HG02759 (cell line): ENCODE results near the gene RCN2.

Experiments
- ATAC-seq: cut with Tn5 transposase; IDR thresholded peaks from one replicate; pipeline ENCODE4 v1.9.1; 2021; ENCODE audit warnings: mild to moderate bottlenecking, moderate library complexity; ENCODE audit not compliant: unreplicated experiment

RCN2 gene

GRCh38 chr15:76972389-76973361 is 41.1 kb downstream of the RCN2 start:
- no peak for ATAC-seq

GRCh38 chr15:76973362-76973743 is 41.8 kb downstream of the RCN2 start:
- ATAC-seq, result no peak

DNA sequence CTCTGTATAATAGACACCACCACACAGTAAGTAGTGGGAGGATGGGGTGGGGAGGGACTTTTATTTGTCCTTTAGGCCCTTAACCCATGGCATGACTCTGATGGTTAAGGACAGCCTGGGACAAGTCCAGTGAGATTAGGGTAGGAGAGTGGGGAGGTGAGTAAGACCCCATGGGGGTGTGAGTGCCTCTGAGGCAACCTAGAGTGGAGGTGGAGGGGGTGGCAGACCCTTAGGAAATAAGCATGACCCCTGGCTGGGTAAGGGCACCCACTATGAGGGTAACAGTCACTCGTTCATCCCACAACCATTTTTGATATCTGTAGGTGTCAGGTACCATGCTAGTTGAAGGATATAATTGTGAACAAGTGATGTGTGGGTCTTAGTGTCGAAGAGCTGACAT is 42.4 kb downstream of the RCN2 start:
- no peak for ATAC-seq

GRCh38 chr15:76974456-76975036 is 43.0 kb downstream of the RCN2 start:
- ATAC-seq, result no peak

- ATAC-seq, result no peak
Observed at GRCh38 chr15:76976141-76976540, 44.6 kb downstream of the RCN2 start.

GRCh38 chr15:76976572-76977270 is 45.2 kb downstream of the RCN2 start:
- ATAC-seq, result no peak

- no peak for ATAC-seq
Observed at GRCh38 chr15:76978522-76979330, 47.2 kb downstream of the RCN2 start.

DNA sequence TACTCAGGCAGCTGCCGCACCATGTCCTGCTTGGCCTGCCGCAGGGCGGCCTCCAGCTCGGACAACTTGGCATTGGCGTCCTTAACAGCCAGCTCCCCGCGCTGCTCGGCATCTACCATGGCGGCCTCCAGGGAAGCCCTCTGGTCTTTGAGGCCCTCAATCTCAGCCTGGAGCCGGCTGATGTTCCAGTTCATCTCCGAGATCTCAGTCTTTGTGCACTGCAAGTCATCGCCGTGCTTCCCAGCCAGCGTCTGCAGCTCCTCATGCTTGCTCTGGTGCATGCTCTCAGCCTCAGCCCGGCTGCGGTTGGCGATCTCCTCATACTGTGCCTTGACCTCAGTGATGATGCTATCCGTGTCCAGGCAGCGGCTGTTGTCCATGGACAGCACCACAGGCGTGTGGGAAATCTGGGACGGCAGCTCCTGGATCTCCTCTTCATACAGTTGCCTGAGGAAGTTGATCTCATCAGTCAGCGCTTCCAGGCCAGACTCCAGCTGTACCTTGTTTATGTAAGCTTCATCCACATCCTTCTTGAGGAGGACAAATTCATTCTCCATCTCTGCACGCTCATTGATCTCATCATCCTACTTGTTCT is 47.9 kb downstream of the RCN2 start:
- ATAC-seq, result no peak

DNA sequence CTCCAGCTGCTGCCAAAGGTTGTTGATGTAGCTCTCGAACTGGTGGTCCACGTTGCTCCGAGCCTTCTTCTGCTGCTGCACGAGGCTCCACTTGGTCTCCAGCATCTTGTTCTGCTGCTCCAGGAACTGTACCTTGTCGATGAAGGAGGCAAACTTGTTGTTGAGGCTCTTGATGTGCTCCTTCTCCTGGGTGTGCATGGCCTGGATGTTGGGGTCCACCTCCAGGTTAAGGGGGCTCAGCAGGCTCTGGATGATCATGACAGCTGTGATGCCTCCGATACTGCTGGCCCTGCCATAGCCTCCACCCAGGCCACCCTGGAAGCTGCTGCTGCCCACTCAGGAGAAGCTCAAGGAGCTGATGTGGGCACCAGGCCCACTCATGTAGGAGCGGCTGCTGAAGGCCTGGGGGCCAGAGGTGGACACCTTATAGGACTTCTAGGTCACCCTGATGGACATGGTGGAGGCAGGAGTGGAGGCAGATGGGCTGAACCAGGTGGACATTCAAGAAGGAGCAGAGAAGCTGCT is 48.5 kb downstream of the RCN2 start:
- no peak for ATAC-seq

DNA sequence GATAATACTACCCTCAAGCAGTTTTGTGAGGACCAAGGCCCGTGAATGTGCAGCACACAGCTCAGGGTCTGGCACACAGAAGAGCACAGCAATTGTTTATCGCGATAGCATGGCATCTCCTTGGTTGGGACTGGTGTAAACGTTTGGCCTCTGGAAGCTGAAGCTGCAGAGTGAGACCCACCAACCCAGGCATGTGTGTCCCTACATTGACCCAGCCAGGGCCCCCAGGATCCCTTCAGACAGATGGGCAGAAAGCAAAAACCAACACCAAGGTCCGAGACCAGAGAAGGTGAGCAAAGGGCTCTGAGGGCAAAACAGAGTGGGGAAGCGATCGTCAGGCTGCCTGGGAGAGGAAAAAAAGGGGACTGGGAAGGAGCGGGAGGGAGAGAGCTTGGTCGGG is 50.8 kb downstream of the RCN2 start:
- ATAC-seq, result no peak

GRCh38 chr15:76982756-76983155 is 51.2 kb downstream of the RCN2 start:
- no peak for ATAC-seq

GRCh38 chr15:76983590-76984375 is 52.2 kb downstream of the RCN2 start:
- no peak for ATAC-seq

- ATAC-seq, result no peak
Observed at GRCh38 chr15:76986743-76987142, 55.2 kb downstream of the RCN2 start.

DNA sequence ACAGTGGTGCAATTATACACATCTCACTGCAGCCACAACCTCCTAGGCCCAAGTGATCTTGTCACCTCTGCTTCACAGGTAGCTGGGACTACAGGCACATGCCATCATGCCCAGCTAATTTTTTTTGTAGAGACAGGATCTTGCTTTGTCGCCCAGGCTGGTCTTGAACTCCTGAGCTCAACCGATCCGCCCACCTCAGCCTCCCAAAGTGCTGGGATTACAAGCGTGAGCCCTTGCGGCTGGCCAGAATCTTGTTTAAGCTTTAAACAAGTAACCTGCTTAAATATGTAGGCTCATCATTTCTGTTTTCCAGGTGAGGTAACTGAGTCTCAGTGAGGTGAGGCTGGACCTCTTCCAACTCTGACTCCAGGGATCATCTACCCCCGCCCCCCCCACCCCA is 55.7 kb downstream of the RCN2 start:
- no peak for ATAC-seq

DNA sequence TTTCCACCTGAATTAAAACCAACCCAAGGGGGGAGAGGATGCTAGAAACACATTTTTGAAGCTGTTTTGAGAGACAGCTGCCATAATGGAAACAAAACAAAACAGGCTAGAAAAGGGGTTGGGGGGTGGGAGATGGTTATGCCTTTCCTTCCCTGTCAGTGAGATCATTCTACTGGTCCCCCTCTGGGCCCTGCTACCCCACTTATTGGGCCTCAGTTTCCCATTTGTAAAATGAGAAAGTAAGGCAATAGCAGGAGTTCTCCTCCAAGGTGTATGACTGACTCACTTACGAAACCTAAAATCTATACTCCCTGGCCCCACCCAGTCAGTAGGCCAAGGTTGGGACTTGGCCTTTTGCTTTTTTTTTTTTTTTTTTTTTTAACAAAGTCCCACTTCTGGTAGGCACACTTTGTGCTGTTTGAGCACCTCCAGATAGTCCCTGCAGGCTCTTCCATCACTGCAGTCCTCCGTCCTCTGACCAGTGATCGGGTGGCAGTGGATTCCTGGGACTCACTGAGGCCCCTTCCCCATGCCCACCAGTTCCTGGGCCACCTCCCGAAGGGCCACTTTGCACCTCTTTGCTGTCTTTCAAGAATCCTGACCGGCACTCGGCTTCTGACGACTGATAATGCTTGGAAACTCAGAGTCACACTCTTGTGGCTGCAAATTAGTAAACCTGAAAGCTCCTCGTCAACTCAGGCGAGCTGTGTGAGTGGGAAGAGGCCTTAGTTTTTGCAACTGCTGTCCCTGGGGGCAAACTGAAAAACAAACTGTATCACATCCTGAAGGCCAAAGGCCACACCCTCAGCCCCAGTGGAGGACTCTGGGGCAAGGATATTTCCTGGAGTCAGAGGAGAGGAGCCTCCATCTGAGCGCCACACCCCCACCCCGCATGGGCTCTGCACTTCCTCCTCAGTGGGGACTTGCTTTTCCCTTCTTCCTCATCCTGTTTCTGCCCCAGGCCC is 56.6 kb downstream of the RCN2 start:
- peak; percentile 91 for ATAC-seq

- ATAC-seq, result peak; percentile 4
Observed at GRCh38 chr15:76988867-76989780, 57.6 kb downstream of the RCN2 start.

- no peak for ATAC-seq
Observed at GRCh38 chr15:76991048-76991447, 59.5 kb downstream of the RCN2 start.
